ENCODE measurements around the gene GPC2.

Gene GPC2

GRCh38 chr7:100158229-100159098, 18.7 kb downstream of the GPC2 start, which contains the start of gene TRAPPC14:
Gene TRAPPC14 (minus strand): TSS chr7:100158723. CDS start chr7:100158499, 224 bp downstream.
- H3K4me3 ChIP-seq (ENCODE audit: low read depth, low read length), result peak within 1 kb of the TSS; percentile 76
- DNase-seq (ENCODE audit: low read depth), result no peak
- no peak for TF ChIP-seq CTCF (IDR thresholded peaks at IDR 0.05; ENCODE audit: control insufficient read depth, extremely low read depth, insufficient read depth)

GRCh38 chr7:100157334-100158228, 19.6 kb downstream of the GPC2 start:
- DNase-seq (ENCODE audit: low read depth), result no peak
- peak overlapping the region; percentile 76 for H3K4me3 ChIP-seq (ENCODE audit: low read depth, low read length)
- no peak for TF ChIP-seq CTCF (IDR thresholded peaks at IDR 0.05; ENCODE audit: control insufficient read depth, extremely low read depth, insufficient read depth)

GRCh38 chr7:100157069-100157333, 20.2 kb downstream of the GPC2 start:
- peak overlapping the region; percentile 76 for H3K4me3 ChIP-seq (ENCODE audit: low read depth, low read length)
- TF ChIP-seq CTCF (IDR thresholded peaks at IDR 0.05; ENCODE audit: control insufficient read depth, extremely low read depth, insufficient read depth), result no peak
- DNase-seq (ENCODE audit: low read depth), result no peak

- no peak for TF ChIP-seq CTCF (IDR thresholded peaks at IDR 0.05; ENCODE audit: control insufficient read depth, extremely low read depth, insufficient read depth)
- DNase-seq (ENCODE audit: low read depth), result no peak
- H3K4me3 ChIP-seq (ENCODE audit: low read depth, low read length), result no peak overlapping the region
These were observed 20.7 kb downstream of the GPC2 start for GRCh38 chr7:100156331-100157068.

- H3K4me3 ChIP-seq (ENCODE audit: low read depth, low read length), result no peak overlapping the region
- TF ChIP-seq CTCF (IDR thresholded peaks at IDR 0.05; ENCODE audit: control insufficient read depth, extremely low read depth, insufficient read depth), result no peak
- no peak for DNase-seq (ENCODE audit: low read depth)
These were observed 21.4 kb downstream of the GPC2 start for GRCh38 chr7:100155553-100156317.
